MCF 10A (cell line): ENCODE measurements around the gene CCDC57. TPM values are rescaled to one million over a fixed set of nuclear protein-coding genes. Genes with fewer than 3 reads are reported as not detected.

Experiments
- BruUV-seq: library from RNA; stranded (reverse); fragments of 400-500 nt; replicated peaks from 2 replicates; lab custom pipeline; 2021; lab: Mats Ljungman, UMichigan
- CTCF ChIA-PET: fragments of 300-600 bp; sonication (Branson Sonifier 250); formaldehyde crosslinking; extraction: SDS; loops from one replicate; lab custom pipeline; 2021; ENCODE audit warnings: antibody characterized with exemption, inconsistent platforms; lab: Yijun Ruan, JAX
- POLR2A ChIA-PET: fragments of 300-600, 350-650 bp; sonication (Branson Sonifier 250); formaldehyde crosslinking; extraction: SDS; loops from one replicate; lab custom pipeline; 2020; ENCODE audit warnings: antibody characterized with exemption, inconsistent platforms; lab: Yijun Ruan, JAX
- DNase-seq: peaks from one replicate; pipeline ENCODE4 v3.0.0-alpha.2; 2018; ENCODE audit not compliant: unreplicated experiment
- H3K27ac Mint-ChIP-seq: one replicate; pipeline ENCODE4 v1.8.0; 2022; ENCODE audit warnings: mild to moderate bottlenecking, low read depth, mixed read lengths; ENCODE audit not compliant: unreplicated experiment
- H3K27me3 Mint-ChIP-seq: one replicate; pipeline ENCODE4 v1.8.0; 2022; ENCODE audit warnings: mixed read lengths; ENCODE audit not compliant: insufficient read depth, unreplicated experiment
- H3K36me3 Mint-ChIP-seq: one replicate; pipeline ENCODE4 v1.8.0; 2022; ENCODE audit warnings: mild to moderate bottlenecking, moderate library complexity, mixed read lengths; ENCODE audit not compliant: insufficient read depth, unreplicated experiment
- H3K4me1 Mint-ChIP-seq: one replicate; pipeline ENCODE4 v1.8.0; 2022; ENCODE audit warnings: mixed read lengths; ENCODE audit not compliant: insufficient read depth, unreplicated experiment
- H3K4me3 Mint-ChIP-seq: one replicate; pipeline ENCODE4 v1.8.0; 2022; ENCODE audit warnings: mild to moderate bottlenecking, moderate library complexity, mixed read lengths; ENCODE audit not compliant: unreplicated experiment
- H3K9me3 Mint-ChIP-seq: one replicate; pipeline ENCODE4 v1.8.0; 2022; ENCODE audit warnings: mixed read lengths; ENCODE audit not compliant: unreplicated experiment
- intact Hi-C: fragments of 100-400 bp; cut with micrococcal nuclease; formaldehyde crosslinking; loops from 2 replicates; pipeline ENCODE4 v1.14.1; 2022
- total RNA-seq: library from RNA; stranded (reverse); gene quantifications from 2 replicates; pipeline ENCODE4 v1.2.3, GENCODE V29; 2022
- TF ChIP-seq, protein P1 (sequence below): fragments of 200-600 bp; IDR thresholded peaks from one replicate; pipeline ENCODE4 v1.8.0; 2022; ENCODE audit warnings: antibody characterized with exemption, mild to moderate bottlenecking; ENCODE audit not compliant: unreplicated experiment

Gene CCDC57
- total RNA-seq, 1 experiment from 2014 or later = 86.8 TPM

DNA sequence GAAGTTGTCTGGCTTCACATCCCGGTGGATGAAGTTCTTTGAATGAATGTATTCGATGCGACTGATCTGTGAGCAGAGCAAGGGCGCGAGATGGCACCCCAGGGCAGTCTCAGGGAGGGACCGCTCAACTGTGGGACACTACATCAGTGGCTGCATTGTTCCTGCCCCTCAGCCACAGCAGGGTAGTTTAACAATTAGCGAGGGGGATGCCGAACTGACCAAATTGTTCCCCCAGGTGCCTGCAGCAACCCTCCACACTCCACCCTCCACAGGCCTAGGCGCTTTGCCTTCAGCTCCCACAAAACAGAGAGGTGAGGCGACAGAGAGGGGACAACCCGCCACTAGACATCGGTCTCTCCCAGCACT is 40.5 kb upstream of the CCDC57 start:
- no peaks in the 10 kb centered on the region for H3K27me3 Mint-ChIP-seq
- POLR2A ChIA-PET = interaction anchor here (0.6 to 0.9 kb wide), 2 partner anchors 9 to 90 kb away, joined by 3 read pairs; no protein-coding TSS in a partner anchor
- no TSS peak for BruUV-seq

DNA sequence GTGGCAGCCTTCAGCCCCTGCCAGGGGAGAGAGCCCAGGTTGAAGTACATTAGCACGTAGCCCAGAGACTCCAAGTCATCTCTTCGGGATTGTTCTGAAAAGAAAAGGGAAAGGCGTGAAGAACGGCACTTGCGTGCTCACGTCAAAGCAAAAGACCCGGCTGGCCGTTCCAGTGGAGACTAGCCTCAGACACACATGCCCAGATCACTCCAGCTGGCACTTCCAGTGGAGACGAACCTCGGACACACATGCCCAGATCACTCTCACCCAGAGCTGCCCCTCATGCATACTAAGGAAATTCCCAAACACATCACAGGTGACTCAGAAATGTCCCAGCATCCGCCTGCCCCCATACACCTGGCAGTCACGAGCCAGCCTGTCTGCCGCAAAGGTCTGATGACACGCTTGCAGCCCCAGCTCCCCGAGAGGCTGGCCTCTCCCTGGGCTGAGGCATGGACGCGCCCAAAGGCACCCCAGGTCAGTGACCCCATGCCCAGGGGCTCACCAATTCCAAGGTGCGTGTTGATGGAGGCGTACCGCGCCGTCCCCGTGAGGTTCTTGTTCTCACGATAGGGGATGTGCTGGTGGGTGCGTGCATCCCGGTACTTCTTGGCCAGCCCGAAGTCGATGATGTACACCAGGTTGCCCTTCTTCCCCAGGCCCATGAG is 40.0 kb upstream of the CCDC57 start:
- Mint-ChIP-seq H3K4me3 (no peak overlapping the region), H3K36me3 (peaks cover 88% of the 10 kb centered on the region), H3K9me3 (no peaks in the 10 kb centered on the region), H3K27ac (no peak overlapping the region), H3K4me1 (peaks cover 8% of the 10 kb centered on the region), H3K27me3 (no peaks in the 10 kb centered on the region)
- BruUV-seq = TSS peak; percentile 7
- DNase-seq = no peak
- TF ChIP-seq, protein P1, sequence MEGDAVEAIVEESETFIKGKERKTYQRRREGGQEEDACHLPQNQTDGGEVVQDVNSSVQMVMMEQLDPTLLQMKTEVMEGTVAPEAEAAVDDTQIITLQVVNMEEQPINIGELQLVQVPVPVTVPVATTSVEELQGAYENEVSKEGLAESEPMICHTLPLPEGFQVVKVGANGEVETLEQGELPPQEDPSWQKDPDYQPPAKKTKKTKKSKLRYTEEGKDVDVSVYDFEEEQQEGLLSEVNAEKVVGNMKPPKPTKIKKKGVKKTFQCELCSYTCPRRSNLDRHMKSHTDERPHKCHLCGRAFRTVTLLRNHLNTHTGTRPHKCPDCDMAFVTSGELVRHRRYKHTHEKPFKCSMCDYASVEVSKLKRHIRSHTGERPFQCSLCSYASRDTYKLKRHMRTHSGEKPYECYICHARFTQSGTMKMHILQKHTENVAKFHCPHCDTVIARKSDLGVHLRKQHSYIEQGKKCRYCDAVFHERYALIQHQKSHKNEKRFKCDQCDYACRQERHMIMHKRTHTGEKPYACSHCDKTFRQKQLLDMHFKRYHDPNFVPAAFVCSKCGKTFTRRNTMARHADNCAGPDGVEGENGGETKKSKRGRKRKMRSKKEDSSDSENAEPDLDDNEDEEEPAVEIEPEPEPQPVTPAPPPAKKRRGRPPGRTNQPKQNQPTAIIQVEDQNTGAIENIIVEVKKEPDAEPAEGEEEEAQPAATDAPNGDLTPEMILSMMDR = no peak
- intact Hi-C loops = no loop called here
- ChIA-PET POLR2A (interaction anchor here (0.6 kb wide), 1 partner anchor 91 kb away, joined by 3 read pairs; no protein-coding TSS in a partner anchor), CTCF (interaction anchor here (0.7 kb wide), 1 partner anchor 617 kb away, joined by 5 read pairs; no protein-coding TSS in a partner anchor)

More for the DNA sequence above, 40.5 kb upstream of the CCDC57 start:
- intact Hi-C loops = no loop called here
- peaks cover 86% of the 10 kb centered on the region for H3K36me3 Mint-ChIP-seq
- DNase-seq = no peak
- no peak overlapping the region for H3K4me3 Mint-ChIP-seq
- peaks cover 4% of the 10 kb centered on the region for H3K4me1 Mint-ChIP-seq
- TF ChIP-seq, protein P1 = no peak
- H3K9me3 Mint-ChIP-seq = no peaks in the 10 kb centered on the region
- CTCF ChIA-PET = no interaction called here
- no peak overlapping the region for H3K27ac Mint-ChIP-seq

DNA sequence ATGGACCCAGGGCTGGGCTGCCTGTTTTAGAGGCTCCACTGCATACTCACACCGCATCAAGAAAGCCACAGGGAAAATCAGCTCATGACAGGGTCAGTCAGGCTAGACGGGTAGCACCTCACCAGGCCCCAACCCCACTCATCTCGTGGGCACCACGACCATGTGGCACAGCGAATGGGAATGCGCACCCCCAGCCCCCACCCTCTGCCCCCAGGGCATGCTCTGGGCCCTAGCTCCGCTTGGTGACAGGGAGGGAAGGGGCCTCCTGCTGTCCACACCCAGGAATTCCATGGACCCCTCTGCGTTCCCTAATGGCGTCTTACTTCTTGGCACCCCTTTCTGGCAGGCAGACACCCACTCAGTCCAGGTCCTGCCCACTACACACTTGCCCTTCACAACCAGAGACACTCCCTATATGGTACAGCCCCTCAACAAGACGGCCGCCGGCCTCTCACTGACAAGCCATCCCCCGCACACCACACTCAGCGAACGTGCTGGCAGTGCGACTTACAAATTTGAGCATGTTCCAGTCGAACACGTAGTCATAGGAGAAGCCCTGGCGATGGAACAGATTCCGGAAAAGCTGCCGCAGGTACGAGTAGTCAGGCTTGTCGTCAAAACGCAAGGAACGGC is 38.3 kb upstream of the CCDC57 start:
- H3K27me3 Mint-ChIP-seq = no peaks in the 10 kb centered on the region
- H3K27ac Mint-ChIP-seq = no peak overlapping the region
- no peak overlapping the region for H3K4me3 Mint-ChIP-seq
- CTCF ChIA-PET = no interaction called here
- TF ChIP-seq, protein P1 = no peak
- DNase-seq = no peak
- H3K36me3 Mint-ChIP-seq = peaks cover 88% of the 10 kb centered on the region
- POLR2A ChIA-PET = interaction anchor here (0.6 to 1.2 kb wide), 6 partner anchors 10 to 445 kb away, joined by 3 to 4 read pairs (median 3); no protein-coding TSS in a partner anchor
- intact Hi-C loops = no loop called here
- no peaks in the 10 kb centered on the region for H3K9me3 Mint-ChIP-seq
- peaks cover 21% of the 10 kb centered on the region for H3K4me1 Mint-ChIP-seq
- BruUV-seq = no TSS peak

DNA sequence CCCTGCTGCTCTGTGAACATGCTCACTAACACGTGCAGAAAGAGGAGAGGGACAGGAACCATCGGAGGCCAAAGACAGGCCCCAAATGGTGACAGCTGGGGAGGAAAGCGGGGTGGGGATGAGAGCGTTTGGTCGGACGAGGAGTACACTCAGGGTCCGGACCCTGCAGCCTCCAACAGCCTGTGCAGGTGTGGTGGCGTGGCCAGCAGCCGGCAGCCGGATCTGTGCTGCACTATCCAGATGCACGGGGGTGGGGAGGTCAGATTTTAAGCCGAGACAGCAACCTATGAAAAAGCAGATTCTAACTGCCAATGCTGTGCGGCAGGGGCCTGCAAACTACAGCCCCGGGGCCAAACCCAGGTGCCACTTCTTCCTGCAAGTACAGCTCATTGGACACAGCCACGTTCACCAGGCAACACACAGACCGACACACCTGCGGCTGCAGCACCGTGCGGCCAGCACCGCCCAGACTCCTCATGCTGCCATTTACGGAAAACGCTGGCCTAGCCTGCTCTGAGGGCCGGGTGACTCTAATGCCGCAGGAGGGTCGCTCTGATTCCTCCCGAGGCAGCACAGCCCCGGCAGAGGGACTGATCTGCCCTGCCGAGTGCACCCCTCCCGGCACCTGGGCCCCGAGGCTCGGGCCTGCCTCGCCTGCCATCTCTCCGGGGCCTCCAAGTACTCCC is 37.4 kb upstream of the CCDC57 start:
- Mint-ChIP-seq H3K27ac (no peak overlapping the region), H3K4me1 (peaks cover 24% of the 10 kb centered on the region), H3K36me3 (peaks cover 88% of the 10 kb centered on the region), H3K9me3 (no peaks in the 10 kb centered on the region), H3K27me3 (no peaks in the 10 kb centered on the region), H3K4me3 (no peak overlapping the region)
- ChIA-PET POLR2A (interaction anchor here (0.6 to 1.2 kb wide), 3 partner anchors 9 to 444 kb away, joined by 3 to 4 read pairs (median 3); no protein-coding TSS in a partner anchor), CTCF (no interaction called here)
- no peak for DNase-seq
- TF ChIP-seq, protein P1 = no peak
- intact Hi-C loops = loop anchor here (10.0 kb wide), 1 partner anchor 215 kb away; the partner anchor contains the start of genes DCXR and RAC3
- BruUV-seq = no TSS peak
